K562 (cell line): ENCODE data around the gene ASB7.

Experiments
- ARNT ChIP-seq, 2 experiments: fragments of 450-650 bp; IDR thresholded peaks; 2 replicates each; pipeline ENCODE4 v1.6.1; 2016; ENCODE audit warnings: mild to moderate bottlenecking in 1 of 2
- CCAR2 ChIP-seq: fragments of 200-400 bp; formaldehyde crosslinking; IDR thresholded peaks from 2 replicates; pipeline ENCODE4 v1.6.1; 2017; ENCODE audit warnings: mild to moderate bottlenecking, low read depth, low read length
- EZH2 ChIP-seq: IDR thresholded peaks from 2 replicates; pipeline ENCODE4 v1.6.1; 2012; ENCODE audit warnings: low read depth, mild to moderate bottlenecking, inconsistent platforms, low read length, borderline replicate concordance
- FOXP1 ChIP-seq: sonication (generic); formaldehyde crosslinking; IDR thresholded peaks from 2 replicates; pipeline ENCODE4 v1.8.0; 2022; ENCODE audit warnings: mild to moderate bottlenecking, missing genetic modification reagents
- SMARCA4 ChIP-seq: fragments of 450-650 bp; IDR thresholded peaks from 2 replicates; pipeline ENCODE4 v1.6.1; 2016
- TF ChIP-seq, protein P1 (sequence below): fragments of 450-650 bp; formaldehyde crosslinking; IDR thresholded peaks from 2 replicates; pipeline ENCODE4 v1.4.0; 2020; ENCODE audit warnings: mild to moderate bottlenecking, moderate library complexity

GRCh38 chr15:100680726-100681125 lies 78.3 kb downstream of the ASB7 start:
- no peak for TF ChIP-seq ARNT (IDR thresholded peaks at IDR 0.05)
- TF ChIP-seq SMARCA4: no peak
- no peak for TF ChIP-seq EZH2
- no peak for TF ChIP-seq CCAR2
- TF ChIP-seq FOXP1 (CRISPR knock-in tag): no peak
- TF ChIP-seq, protein P1, sequence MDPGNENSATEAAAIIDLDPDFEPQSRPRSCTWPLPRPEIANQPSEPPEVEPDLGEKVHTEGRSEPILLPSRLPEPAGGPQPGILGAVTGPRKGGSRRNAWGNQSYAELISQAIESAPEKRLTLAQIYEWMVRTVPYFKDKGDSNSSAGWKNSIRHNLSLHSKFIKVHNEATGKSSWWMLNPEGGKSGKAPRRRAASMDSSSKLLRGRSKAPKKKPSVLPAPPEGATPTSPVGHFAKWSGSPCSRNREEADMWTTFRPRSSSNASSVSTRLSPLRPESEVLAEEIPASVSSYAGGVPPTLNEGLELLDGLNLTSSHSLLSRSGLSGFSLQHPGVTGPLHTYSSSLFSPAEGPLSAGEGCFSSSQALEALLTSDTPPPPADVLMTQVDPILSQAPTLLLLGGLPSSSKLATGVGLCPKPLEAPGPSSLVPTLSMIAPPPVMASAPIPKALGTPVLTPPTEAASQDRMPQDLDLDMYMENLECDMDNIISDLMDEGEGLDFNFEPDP (CRISPR knock-in tag): no peak
